Uterus (tissue), 4 donors: ENCODE data around the gene CRACDL. TPM values are rescaled to one million over a fixed set of nuclear protein-coding genes. Genes with fewer than 3 reads are reported as not detected.

Experiments used
- DNase-seq, 2 donors: peaks; one replicate each; pipeline ENCODE4 v3.0.0-alpha.2; 2019 to 2020
- H3K27ac ChIP-seq, 2 donors: fragments of 200-600 bp; sonication (generic); 1 replicate in 1 of 2; 2 replicates in 1 of 2; pipeline ENCODE4 v1.5.1; 2016 to 2018
- H3K27me3 ChIP-seq, 2 donors: fragments of 200-600 bp; sonication (generic); one replicate each; pipeline ENCODE4 v1.5.1; 2018 to 2019; ENCODE audit warnings: control low read depth in 1 of 2
- H3K36me3 ChIP-seq, 2 donors: fragments of 200-600 bp; sonication (generic); one replicate each; pipeline ENCODE4 v1.5.1; 2019; ENCODE audit warnings: control low read depth in 1 of 2
- H3K4me1 ChIP-seq, 2 donors: fragments of 200-600 bp; sonication (generic); one replicate each; pipeline ENCODE4 v1.5.1; 2018 to 2019; ENCODE audit warnings: control low read depth in 1 of 2
- H3K4me3 ChIP-seq, 2 donors: fragments of 200-600 bp; sonication (generic); 1 replicate in 1 of 2; 2 replicates in 1 of 2; pipeline ENCODE4 v1.5.1; 2018 to 2019; ENCODE audit warnings: mild to moderate bottlenecking in 1 of 2
- H3K9me3 ChIP-seq, 2 donors: fragments of 200-600 bp; sonication (generic); one replicate each; pipeline ENCODE4 v1.5.1; 2019; ENCODE audit warnings: control low read depth in 1 of 2
- POLR2A ChIP-seq, 2 donors: fragments of 450-650 bp; IDR thresholded peaks; one replicate each; pipeline ENCODE4 v1.6.1; 2016; ENCODE audit warnings: antibody characterized with exemption in 2 of 2, mild to moderate bottlenecking in 1 of 2, moderate library complexity in 1 of 2
- intact Hi-C: fragments of 100-400 bp; cut with DNase I; formaldehyde crosslinking; loops from one replicate; pipeline ENCODE4 v1.15.1; 2023; ENCODE audit warnings: low total_unique reads
- total RNA-seq, 4 donors: library from RNA; depleted of rRNA in 3 of 4; stranded (reverse); fragments of >200 nt in 3 of 4; gene quantifications; one replicate each; pipeline versions ENCODE4 v1.1.0 to v1.2.4, GENCODE V29; 2014 to 2023
- TF ChIP-seq, protein P1 (sequence below), 4 experiments: fragments of 200-600 bp in 2 of 4; fragments of 450-650 bp in 2 of 4; sonication (generic) in 2 of 4; IDR thresholded peaks; one replicate each; pipeline ENCODE4 v1.5.1; 2016 to 2019; ENCODE audit warnings: antibody characterized with exemption in 4 of 4, mild to moderate bottlenecking in 2 of 4, moderate library complexity in 1 of 4
- donor health status: DM: yes; HTN: yes; CAD: no.

Gene CRACDL
- total RNA-seq, 4 donors from 2014 or later, result 1.5 to 14.6 (median 6.1) TPM

DNA sequence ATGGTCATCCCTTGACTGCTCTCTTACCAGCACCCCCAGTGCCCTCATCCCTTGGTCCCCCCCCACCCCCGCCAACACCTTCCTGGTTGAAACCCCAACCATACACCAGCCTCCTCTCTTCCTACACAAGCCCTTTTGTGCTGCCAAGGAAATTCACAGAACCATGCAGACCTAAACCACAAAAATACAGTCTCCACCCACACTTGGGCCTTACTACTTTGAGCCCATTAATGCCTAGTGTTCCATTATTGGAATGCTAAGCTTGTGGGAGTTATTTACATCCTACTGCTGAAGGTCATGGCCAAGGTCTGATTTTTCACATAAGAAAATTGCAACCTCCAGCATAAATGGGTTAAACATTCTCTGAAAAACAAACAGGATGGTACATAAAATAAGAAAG, 4.1 kb upstream of the CRACDL start:
- TF ChIP-seq, protein P1, sequence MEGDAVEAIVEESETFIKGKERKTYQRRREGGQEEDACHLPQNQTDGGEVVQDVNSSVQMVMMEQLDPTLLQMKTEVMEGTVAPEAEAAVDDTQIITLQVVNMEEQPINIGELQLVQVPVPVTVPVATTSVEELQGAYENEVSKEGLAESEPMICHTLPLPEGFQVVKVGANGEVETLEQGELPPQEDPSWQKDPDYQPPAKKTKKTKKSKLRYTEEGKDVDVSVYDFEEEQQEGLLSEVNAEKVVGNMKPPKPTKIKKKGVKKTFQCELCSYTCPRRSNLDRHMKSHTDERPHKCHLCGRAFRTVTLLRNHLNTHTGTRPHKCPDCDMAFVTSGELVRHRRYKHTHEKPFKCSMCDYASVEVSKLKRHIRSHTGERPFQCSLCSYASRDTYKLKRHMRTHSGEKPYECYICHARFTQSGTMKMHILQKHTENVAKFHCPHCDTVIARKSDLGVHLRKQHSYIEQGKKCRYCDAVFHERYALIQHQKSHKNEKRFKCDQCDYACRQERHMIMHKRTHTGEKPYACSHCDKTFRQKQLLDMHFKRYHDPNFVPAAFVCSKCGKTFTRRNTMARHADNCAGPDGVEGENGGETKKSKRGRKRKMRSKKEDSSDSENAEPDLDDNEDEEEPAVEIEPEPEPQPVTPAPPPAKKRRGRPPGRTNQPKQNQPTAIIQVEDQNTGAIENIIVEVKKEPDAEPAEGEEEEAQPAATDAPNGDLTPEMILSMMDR (IDR thresholded peaks at IDR 0.05), result no peak
- no peak for TF ChIP-seq POLR2A (IDR thresholded peaks at IDR 0.05)
- H3K27ac ChIP-seq, result no peak overlapping the region
- DNase-seq, result no peak
- intact Hi-C loops, result no loop called here
- H3K36me3 ChIP-seq, result no peaks in the 10 kb centered on the region
- no peaks in the 10 kb centered on the region for H3K4me1 ChIP-seq
- no peaks in the 10 kb centered on the region for H3K9me3 ChIP-seq
- H3K4me3 ChIP-seq, result no peak overlapping the region
- no peaks in the 10 kb centered on the region for H3K27me3 ChIP-seq

DNA sequence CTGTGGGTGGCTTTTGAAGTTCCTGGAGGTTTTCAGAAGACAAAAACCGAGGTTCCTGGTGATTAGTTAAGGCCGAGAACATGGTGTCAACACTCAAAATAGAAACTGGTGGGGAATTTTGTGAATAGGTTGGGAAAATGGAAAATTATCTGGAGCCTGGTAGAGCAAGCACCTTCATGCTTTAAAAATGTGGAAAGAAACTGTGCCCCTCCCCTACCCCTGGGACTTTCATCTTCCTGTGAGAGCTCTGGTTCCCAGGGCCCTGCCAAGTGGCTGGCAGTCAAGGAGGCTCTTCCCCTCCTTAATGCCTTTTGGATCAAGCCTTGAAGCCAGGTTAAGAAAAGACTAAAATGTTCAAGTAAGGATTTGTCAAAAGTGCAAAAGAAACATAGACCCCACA, 1.9 kb upstream of the CRACDL start:
- no peak overlapping the region for H3K4me3 ChIP-seq
- no peak overlapping the region for H3K27ac ChIP-seq
- no peak for TF ChIP-seq POLR2A (IDR thresholded peaks at IDR 0.05)
- TF ChIP-seq, protein P1 (IDR thresholded peaks at IDR 0.05), result no peak
- no peak for DNase-seq
- no peaks in the 10 kb centered on the region for H3K4me1 ChIP-seq
- intact Hi-C loops, result no loop called here
- no peaks in the 10 kb centered on the region for H3K9me3 ChIP-seq
- no peaks in the 10 kb centered on the region for H3K36me3 ChIP-seq
- H3K27me3 ChIP-seq, result no peaks in the 10 kb centered on the region

DNA sequence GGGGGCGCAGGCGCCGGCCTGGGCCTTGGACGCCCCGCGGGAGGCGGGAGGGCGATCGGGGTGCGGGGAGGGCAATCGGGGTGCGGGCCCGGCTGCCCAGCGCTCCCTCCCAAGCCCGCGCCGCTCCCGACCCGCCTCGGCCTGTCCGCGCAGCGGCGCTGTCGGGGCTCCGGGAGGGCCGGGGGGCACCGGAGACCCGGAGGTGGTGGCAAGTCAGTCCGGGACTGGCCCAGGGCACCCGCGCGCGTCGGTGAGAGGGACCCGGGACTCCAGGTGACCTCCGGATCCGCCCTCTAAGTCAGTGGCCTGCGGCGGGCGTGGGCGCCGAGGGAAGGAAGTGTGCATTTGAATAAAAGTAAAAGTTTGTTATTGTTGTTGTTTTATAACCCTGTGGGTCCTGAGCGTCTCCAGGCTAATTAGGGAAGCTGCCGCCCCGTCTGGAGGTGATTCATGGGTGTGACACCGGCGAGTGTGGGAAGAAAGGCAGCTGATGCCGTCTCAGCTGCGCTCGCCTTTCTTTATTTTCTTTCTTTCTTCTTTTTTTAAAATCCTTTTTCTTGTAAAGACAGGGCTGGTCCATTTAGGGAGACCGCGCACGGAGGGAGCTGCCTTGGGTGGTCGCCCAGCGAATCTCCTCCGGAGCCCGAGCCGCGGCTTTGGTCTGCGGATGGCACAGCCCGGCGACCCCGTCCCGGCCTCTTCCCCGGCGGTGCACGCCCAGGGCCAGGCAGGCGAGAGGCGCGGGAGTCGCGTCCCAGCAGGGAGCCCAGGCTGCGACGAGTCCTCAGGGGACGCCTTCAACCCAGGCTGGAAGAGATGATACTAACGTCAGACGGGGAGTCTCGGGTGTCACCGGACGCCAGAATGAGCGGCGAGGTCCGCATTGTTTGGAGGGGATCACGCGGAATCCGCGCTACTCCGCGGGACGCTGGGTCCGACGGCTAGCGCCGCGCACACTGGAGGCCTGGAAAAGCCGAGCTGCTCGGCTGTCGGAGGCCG, 627 bp upstream of the CRACDL start:
- DNase-seq, result no peak
- Histone ChIP-seq H3K36me3 (no peaks in the 10 kb centered on the region), H3K4me1 (no peaks in the 10 kb centered on the region), H3K9me3 (no peaks in the 10 kb centered on the region), H3K27ac (no peak overlapping the region), H3K27me3 (no peaks in the 10 kb centered on the region), H3K4me3 (peak overlapping the region; percentile 13 to 27)
- TF ChIP-seq, protein P1 (IDR thresholded peaks at IDR 0.05), result no peak
- no peak for TF ChIP-seq POLR2A (IDR thresholded peaks at IDR 0.05)
- intact Hi-C loops, result no loop called here

DNA sequence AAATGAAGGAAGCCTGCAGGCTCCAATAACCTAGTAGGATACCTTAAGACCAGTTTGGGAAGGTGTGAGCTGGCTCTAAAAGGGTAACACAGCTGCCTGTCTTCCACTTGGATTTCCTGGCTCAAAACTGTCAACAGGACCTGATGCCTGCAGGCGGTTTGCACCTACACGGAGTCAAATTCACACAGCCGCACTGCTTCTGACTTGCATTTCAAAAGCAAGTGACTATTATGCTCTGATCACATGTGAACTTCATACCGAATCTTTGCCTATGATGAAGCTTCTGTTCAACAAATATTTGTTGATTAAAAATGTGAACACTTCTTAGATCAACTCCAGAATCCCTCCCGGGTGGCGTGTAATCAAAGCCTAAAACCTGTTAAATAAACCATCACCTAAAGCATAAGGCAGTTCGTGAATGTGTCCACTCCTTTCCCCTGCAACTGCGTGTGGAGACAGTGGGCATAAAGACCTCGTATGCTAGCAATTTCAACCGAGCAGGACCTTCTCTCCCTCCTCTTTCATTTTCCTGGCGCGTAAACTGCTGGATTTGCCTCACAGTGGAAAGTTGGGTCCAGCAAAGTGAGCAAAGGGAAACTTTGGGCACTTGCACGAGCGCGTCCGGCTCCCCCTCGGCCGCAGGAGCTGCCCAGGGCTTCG, 784 bp downstream of the CRACDL start:
- no peak for DNase-seq
- H3K27ac ChIP-seq, result no peak overlapping the region
- no peak for TF ChIP-seq POLR2A (IDR thresholded peaks at IDR 0.05)
- H3K9me3 ChIP-seq, result no peaks in the 10 kb centered on the region
- H3K4me1 ChIP-seq, result no peaks in the 10 kb centered on the region
- no peaks in the 10 kb centered on the region for H3K36me3 ChIP-seq
- intact Hi-C loops, result no loop called here
- no peaks in the 10 kb centered on the region for H3K27me3 ChIP-seq
- peak overlapping the region in 1 of 2 donors; percentile 32 for H3K4me3 ChIP-seq

DNA sequence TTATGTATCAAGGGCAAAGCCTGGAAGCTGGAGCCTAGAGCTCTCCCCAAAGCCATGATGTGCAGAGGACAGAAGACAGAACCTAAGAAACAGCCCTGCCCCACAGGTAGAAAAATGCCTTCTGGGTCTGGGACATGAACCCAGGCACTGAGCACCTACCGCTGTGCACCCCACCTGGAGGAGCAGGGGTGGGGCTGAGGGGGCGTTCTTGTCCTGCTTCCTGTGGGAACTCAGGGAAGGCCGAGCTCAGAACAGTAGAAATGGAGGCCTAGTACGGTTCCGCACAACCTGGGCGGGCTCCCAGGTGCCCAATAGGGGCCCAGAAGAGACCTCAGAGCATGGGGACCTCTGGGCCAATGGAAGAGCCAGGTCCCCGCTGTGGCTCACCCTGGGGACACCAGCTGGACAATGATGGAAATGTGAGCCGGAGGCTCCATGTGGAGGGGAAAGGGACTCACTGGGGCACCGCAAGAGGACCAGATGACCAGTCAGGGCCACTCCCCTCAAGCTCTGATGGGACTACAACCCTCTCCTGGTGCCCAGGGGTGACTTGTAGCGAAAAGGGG, 3.2 kb downstream of the CRACDL start:
- no peaks in the 10 kb centered on the region for H3K4me1 ChIP-seq
- H3K27me3 ChIP-seq, result no peaks in the 10 kb centered on the region
- no peaks in the 10 kb centered on the region for H3K9me3 ChIP-seq
- no peak for DNase-seq
- H3K36me3 ChIP-seq, result no peaks in the 10 kb centered on the region
- TF ChIP-seq, protein P1 (IDR thresholded peaks at IDR 0.05), result no peak
- no peak for TF ChIP-seq POLR2A (IDR thresholded peaks at IDR 0.05)
- H3K27ac ChIP-seq, result no peak overlapping the region
- no peak overlapping the region for H3K4me3 ChIP-seq
- intact Hi-C loops, result no loop called here
